ENCODE data around the gene RABGAP1L.
"Not testable (repeated sequence)": the region's sequence is repeated elsewhere in the genome, so short reads cannot be mapped to it uniquely, and the experiment has no call there.

RABGAP1L gene

GRCh38 chr1:174222166-174222949, 63.0 kb downstream of the RABGAP1L start:
- no peak for DNase-seq
- no peak for TF ChIP-seq GATA1 (IDR thresholded peaks at IDR 0.05; ENCODE audit: low read depth, low read length)
- no peak for TF ChIP-seq POLR2A (IDR thresholded peaks at IDR 0.05; ENCODE audit: low read length)

DNA sequence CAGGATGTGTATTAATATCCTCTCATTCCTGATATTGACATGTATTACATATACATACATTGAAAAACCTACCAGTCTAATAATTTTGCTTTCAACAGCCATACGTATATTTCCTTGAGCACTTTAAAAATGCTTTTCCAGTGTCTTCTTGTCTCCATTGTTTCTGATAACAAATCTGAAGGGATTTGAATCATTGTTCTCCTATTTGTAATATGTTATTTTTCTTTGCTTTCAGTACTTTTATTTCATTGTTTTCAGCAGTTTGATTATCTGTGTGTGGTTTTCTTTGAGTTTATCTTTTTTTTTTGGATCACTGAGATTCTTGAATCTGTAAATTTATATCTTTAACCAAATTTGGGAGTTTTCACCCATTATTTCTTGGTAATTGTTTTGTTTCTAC, 65.3 kb downstream of the RABGAP1L start:
- no peak for TF ChIP-seq POLR2A (IDR thresholded peaks at IDR 0.05; ENCODE audit: low read length)
- TF ChIP-seq GATA1 (IDR thresholded peaks at IDR 0.05; ENCODE audit: low read depth, low read length): no peak
- no peak for DNase-seq

DNA sequence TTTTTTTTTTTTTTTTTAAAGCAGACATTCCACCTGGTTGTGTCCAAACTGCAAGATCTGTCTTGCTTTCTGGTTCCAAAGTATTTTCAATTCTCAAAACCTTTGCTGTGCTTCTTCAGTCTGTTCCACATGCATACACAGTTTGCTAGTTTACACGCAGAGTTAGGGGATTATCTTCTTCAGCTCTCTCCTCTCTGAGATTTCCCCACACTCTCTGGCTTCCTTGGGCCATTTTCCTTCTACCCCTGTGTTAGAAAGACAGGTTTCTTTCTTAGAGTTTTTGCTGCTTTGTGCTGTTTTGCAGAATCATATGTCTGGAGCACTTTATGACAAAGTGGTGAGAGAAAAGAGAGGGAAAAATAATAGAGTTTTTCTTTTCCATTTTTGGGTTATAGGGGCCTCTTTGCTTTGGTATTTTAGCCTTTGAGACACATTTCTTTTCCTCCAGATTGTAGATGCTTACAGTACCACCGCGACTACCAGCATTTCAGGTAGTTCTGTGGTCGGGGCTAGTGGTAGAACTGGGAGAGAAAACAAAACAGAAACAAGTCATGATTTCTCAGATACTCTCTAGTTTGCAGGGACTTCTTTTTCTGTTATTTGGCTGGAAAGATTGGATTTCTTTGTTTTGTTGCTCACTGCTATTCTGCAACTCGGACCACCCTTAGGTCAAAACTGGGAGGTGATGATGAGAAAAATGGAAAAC, 66.3 kb downstream of the RABGAP1L start:
- DNase-seq: no peak
- TF ChIP-seq POLR2A (IDR thresholded peaks at IDR 0.05; ENCODE audit: low read length) (no peak), GATA1 (IDR thresholded peaks at IDR 0.05; ENCODE audit: low read depth, low read length) (no peak)

- TF ChIP-seq GATA1 (IDR thresholded peaks at IDR 0.05; ENCODE audit: low read depth, low read length) (no peak), POLR2A (IDR thresholded peaks at IDR 0.05; ENCODE audit: low read length) (no peak)
- DNase-seq: peak; percentile 13 to 69
Observed at GRCh38 chr1:174230399-174230798, 71.1 kb downstream of the RABGAP1L start.

DNA sequence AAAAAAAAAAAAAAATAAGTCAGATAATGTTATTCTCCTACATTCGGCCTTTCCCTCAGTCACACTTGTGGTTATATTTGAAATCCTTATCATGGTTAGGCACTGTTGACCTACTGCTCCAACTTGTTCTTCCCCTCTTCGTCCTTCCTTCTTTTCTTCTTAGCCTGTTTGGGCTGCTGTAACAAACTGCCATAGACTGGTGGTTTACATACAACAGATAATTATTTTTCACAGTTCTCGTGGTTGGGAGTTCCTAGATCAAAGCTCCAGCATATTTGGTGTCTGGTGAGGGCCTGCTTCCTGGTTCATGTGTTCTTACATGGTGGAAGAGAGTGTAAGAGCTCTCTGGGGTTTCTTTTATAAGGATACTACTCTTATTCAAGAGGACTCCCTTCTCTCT, 73.4 kb downstream of the RABGAP1L start:
- TF ChIP-seq POLR2A (IDR thresholded peaks at IDR 0.05; ENCODE audit: low read length) (no peak), GATA1 (IDR thresholded peaks at IDR 0.05; ENCODE audit: low read depth, low read length) (no peak)
- no peak for DNase-seq

- not testable (repeated sequence) for DNase-seq
Observed at GRCh38 chr1:174238845-174239501, 79.7 kb downstream of the RABGAP1L start.

GRCh38 chr1:174239541-174239940, 80.2 kb downstream of the RABGAP1L start:
- no peak for DNase-seq
- no peak for TF ChIP-seq GATA1 (IDR thresholded peaks at IDR 0.05; ENCODE audit: low read depth, low read length)
- no peak for TF ChIP-seq POLR2A (IDR thresholded peaks at IDR 0.05; ENCODE audit: low read length)

GRCh38 chr1:174242856-174243255, 83.5 kb downstream of the RABGAP1L start:
- TF ChIP-seq GATA1 (IDR thresholded peaks at IDR 0.05; ENCODE audit: low read depth, low read length): no peak
- no peak for TF ChIP-seq POLR2A (IDR thresholded peaks at IDR 0.05; ENCODE audit: low read length)

GRCh38 chr1:174243451-174244000, 84.2 kb downstream of the RABGAP1L start:
- DNase-seq: no peak
- TF ChIP-seq GATA1 (IDR thresholded peaks at IDR 0.05; ENCODE audit: low read depth, low read length): no peak
- no peak for TF ChIP-seq POLR2A (IDR thresholded peaks at IDR 0.05; ENCODE audit: low read length)

More at GRCh38 chr1:174242856-174243255, 83.5 kb downstream of the RABGAP1L start:
- DNase-seq: no peak

GRCh38 chr1:174244017-174244416, 84.7 kb downstream of the RABGAP1L start:
- TF ChIP-seq POLR2A (IDR thresholded peaks at IDR 0.05; ENCODE audit: low read length) (no peak), GATA1 (IDR thresholded peaks at IDR 0.05; ENCODE audit: low read depth, low read length) (no peak)
- DNase-seq: no peak

DNA sequence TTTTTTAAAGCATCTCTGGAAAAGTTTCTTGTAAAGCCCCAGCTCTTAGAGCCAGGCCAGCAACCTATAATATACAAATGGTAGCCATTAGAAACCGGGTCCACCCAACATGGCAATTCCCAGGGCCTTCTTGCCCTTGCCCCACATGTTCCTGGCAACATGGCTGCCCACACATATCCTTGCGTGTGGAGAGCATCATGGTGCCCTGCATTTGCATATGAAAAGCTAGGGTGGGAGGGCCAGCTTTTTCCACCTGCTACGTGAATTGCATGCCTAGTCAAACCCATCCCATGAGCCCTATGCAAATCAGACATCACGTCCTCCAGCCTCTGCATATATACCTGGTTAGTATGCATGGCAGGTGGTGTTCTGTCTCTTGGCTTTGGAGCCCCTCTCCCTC, 88.2 kb downstream of the RABGAP1L start:
- no peak for TF ChIP-seq POLR2A (IDR thresholded peaks at IDR 0.05; ENCODE audit: low read length)
- no peak for TF ChIP-seq GATA1 (IDR thresholded peaks at IDR 0.05; ENCODE audit: low read depth, low read length)
- no peak for DNase-seq

DNA sequence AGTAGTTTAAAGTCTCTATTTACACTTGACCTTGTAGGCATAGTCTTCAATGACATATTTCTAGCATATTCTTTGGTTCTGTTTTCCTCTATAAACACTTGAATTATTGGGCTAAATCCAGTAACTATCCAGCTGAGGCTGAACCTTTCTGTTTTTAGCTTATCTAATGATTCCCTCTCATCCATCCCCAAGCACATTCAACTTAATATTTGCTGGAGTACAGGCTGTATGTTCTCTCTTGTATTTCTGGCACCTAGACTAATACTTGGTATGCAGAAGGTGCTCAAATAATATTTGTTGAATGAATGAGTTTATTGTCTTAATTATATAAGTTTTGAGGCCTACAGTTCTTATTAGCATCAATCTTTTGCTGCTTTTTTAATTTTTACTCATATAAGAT, 88.7 kb downstream of the RABGAP1L start:
- no peak for DNase-seq
- TF ChIP-seq POLR2A (IDR thresholded peaks at IDR 0.05; ENCODE audit: low read length): no peak
- no peak for TF ChIP-seq GATA1 (IDR thresholded peaks at IDR 0.05; ENCODE audit: low read depth, low read length)

DNA sequence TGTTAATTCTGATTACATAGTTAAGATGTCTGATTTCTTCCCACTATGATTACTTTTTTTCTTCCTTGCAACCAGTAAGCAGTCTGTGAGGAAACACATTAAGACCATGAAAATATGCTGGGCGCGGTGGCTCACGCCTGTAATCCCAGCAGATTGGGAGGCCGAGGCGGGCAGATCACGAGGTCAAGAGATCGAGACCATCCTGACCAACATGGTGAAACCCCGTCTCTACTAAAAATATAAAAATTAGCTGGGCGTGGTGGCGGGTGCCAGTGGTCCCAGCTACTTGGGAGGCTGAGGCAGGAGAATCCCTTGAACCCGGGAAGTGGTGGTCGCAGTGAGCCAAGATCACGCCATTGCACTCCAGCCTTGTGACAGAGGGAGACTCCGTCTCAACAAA, 97.1 kb downstream of the RABGAP1L start:
- not testable (repeated sequence) for DNase-seq

DNA sequence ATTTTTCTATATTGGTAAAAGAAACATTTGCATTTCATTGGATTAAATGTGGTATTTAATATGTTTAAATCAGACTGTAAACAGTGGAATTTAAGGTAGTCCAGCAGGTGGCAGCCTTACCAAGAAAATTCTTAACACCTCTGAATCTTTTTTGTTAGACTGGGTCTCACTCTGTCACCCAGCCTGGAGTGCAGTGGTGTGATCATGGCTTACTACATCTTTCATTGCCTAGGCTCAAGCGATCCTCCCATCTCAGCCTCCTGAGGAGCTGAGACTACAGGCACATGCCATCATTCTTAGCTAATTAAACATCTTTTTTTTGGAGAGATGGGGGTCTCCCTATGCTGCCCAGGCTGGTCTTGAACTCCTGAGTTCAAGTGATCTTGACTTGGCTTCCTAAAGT, 98.8 kb downstream of the RABGAP1L start:
- DNase-seq: peak; percentile 45 to 67
- no peak for TF ChIP-seq POLR2A (IDR thresholded peaks at IDR 0.05; ENCODE audit: low read length)
- TF ChIP-seq GATA1 (IDR thresholded peaks at IDR 0.05; ENCODE audit: low read depth, low read length): no peak

All from erythroblast (primary cell).